SU-DHL-6 (cell line): ENCODE measurements around the gene RFTN1.

Source experiments
- EZH2phosphoT487 ChIP-seq: fragments of 200-600 bp; sonication (generic), shearing (Covaris generic); conservative IDR thresholded peaks from 2 replicates; pipeline ENCODE4 v1.6.1; 2018; ENCODE audit warnings: mild to moderate bottlenecking, antibody characterized with exemption, low read length, moderate library complexity, mixed read lengths
- TF ChIP-seq, protein P1 (sequence below): fragments of 200-600 bp; sonication (generic); IDR thresholded peaks from one replicate; pipeline ENCODE4 v1.5.1; 2017; ENCODE audit warnings: antibody characterized with exemption, mild to moderate bottlenecking, low read length, moderate library complexity; ENCODE audit not compliant: insufficient read depth, poor library complexity, severe bottlenecking

DNA sequence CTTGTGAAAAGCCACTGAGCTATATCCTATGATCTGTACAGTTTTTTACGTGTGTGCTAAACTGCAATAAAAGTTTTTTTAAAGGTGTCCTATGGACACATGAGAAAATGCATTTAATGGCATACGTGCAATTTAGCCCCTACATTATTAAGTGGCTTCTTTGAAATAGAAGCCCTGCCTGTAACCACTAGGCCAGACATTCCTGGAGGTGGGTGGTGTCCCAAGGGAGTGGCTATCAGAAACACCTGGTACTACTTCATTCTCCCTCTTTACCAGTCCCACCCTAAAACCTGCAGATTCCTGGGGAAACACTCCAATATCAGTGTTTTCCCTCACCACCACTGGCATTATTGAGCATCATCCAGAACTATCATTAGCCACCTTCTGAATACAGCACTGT is 148.5 kb downstream of the RFTN1 start:
- TF ChIP-seq, protein P1, sequence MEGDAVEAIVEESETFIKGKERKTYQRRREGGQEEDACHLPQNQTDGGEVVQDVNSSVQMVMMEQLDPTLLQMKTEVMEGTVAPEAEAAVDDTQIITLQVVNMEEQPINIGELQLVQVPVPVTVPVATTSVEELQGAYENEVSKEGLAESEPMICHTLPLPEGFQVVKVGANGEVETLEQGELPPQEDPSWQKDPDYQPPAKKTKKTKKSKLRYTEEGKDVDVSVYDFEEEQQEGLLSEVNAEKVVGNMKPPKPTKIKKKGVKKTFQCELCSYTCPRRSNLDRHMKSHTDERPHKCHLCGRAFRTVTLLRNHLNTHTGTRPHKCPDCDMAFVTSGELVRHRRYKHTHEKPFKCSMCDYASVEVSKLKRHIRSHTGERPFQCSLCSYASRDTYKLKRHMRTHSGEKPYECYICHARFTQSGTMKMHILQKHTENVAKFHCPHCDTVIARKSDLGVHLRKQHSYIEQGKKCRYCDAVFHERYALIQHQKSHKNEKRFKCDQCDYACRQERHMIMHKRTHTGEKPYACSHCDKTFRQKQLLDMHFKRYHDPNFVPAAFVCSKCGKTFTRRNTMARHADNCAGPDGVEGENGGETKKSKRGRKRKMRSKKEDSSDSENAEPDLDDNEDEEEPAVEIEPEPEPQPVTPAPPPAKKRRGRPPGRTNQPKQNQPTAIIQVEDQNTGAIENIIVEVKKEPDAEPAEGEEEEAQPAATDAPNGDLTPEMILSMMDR: no peak
- TF ChIP-seq EZH2phosphoT487: no peak
